22Rv1 (cell line): ENCODE results near the gene RAD52.

ENCODE experiments used
- H3K27ac ChIP-seq: fragments of 450-650 bp; 2 replicates; pipeline ENCODE4 v1.5.1; 2017
- CTCF ChIP-seq: fragments of 450-650 bp; IDR thresholded peaks from 2 replicates; pipeline ENCODE4 v1.5.1; 2017; ENCODE audit warnings: mild to moderate bottlenecking
- ZFX ChIP-seq: fragments of 450-650 bp; IDR thresholded peaks from 2 replicates; pipeline ENCODE4 v1.6.1; 2017; ENCODE audit warnings: antibody characterized with exemption, borderline replicate concordance

Gene RAD52

DNA sequence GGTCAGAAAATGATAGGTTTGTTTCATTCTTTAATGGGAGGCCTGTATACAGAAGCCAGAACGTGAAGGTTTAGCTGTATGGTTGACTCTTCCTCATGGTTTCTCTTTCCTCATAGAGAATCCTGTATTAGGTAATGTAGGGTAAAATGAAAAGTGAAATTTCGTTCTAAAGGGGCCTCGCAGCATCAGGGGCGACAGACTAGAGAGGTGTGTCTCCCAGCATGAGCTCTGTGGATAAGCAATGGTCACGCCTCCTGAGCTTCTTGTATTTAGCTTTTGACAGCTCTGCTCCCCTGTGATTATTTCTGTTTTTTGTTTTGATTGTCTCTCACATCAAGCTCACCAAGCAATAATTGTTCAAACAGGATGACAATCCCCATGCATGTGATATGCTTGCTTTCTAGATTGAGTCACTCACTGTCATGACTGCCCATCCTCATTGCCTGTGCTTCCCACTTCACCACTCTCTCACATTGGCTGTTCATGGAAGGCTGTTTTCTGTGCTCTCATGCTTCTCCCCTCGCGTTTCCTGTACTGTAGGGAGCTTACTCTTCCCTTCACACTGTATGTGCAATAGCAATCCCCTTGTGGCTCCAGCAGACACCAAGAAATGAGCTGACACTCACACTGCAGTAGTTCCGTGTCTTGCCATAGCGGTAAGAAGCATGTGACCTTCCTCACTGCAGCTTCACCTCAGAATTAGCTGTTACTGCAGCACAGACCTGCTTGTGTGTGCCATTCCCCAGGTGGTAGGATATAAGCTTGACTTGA is 44.0 kb downstream of the RAD52 start:
- TF ChIP-seq CTCF (no peak), ZFX (no peak)
- no peak overlapping the region for H3K27ac ChIP-seq

- H3K27ac ChIP-seq, result no peak overlapping the region
- no peak for TF ChIP-seq CTCF
- TF ChIP-seq ZFX, result no peak
Measured at GRCh38 chr12:904010-904414, 45.5 kb downstream of the RAD52 start.

GRCh38 chr12:903055-903454 is 46.4 kb downstream of the RAD52 start:
- TF ChIP-seq CTCF, result no peak
- TF ChIP-seq ZFX, result no peak
- no peak overlapping the region for H3K27ac ChIP-seq

DNA sequence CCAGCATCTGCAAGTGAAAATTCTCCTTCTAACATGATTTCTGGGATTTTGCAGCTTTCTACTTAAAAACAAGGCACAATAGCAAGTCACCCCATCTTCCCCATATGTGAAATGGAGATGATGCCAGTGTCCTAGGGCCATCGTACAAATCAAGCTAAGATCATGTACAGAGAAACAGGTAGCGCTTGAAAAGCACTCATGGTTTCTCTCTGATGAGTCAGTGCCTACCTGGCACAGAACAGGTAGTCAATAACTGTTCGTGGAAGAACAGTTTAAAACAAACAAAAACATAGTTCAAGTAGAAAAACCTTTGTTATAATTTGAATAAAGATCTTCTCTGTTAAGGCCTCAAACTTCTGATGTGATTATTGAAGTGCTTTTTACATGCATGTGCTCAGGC is 46.9 kb downstream of the RAD52 start:
- TF ChIP-seq ZFX (no peak), CTCF (no peak)
- no peak overlapping the region for H3K27ac ChIP-seq

DNA sequence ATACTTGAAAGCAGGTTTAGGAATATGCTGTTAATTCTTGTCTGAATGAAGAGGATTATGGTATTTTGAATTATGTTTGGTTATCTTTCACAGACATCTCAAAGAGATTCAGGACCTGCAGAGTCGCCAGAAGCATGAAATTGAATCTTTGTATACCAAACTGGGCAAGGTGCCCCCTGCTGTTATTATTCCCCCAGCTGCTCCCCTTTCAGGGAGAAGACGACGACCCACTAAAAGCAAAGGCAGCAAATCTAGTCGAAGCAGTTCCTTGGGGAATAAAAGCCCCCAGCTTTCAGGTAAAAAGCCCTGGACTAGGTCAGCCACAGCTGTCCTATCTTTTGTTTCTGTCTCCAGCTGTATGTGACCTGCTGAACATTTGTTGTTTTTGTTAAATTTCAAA is 52.1 kb downstream of the RAD52 start:
- TF ChIP-seq CTCF, result no peak
- no peak for TF ChIP-seq ZFX
- H3K27ac ChIP-seq, result no peak overlapping the region

DNA sequence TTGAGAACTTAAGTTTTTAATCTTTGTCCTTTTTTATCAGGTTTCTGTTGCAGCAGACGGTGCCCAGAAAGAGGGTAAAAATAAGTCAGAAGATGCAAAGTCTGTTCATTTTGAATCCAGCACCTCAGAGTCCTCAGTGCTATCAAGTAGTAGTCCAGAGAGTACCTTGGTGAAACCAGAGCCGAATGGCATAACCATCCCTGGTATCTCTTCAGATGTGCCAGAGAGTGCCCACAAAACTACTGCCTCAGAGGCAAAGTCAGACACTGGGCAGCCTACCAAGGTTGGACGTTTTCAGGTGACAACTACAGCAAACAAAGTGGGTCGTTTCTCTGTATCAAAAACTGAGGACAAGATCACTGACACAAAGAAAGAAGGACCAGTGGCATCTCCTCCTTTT is 53.5 kb downstream of the RAD52 start:
- H3K27ac ChIP-seq, result no peak overlapping the region
- TF ChIP-seq ZFX, result no peak
- no peak for TF ChIP-seq CTCF

DNA sequence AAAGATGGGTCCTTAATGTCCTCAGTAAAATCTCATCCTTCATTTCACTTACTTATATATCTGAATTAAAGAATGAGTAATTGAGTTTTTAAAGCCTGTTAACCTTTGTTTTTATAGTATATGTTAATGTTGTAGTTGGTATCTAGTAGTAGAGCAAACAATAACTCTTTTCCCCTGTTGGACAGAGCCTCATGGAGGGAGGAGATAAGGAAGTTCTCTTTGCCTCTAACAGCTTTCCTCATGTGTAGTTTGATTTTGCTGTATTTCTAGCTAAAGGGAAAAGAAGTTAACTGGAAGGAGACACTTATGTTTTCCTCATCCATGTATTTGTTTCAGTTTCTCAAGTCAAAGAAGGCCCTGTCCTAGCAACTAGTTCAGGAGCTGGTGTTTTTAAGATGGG is 55.3 kb downstream of the RAD52 start:
- TF ChIP-seq CTCF (no peak), ZFX (no peak)
- no peak overlapping the region for H3K27ac ChIP-seq
